Measurements from ENCODE around the gene MPPE1. TPM values are rescaled to one million over a fixed set of nuclear protein-coding genes. Genes with fewer than 3 reads are reported as not detected.

MPPE1 gene
- total and polyA plus RNA-seq, 9 of the 15 experiments (the other 6 are each of a cell fraction or from before 2014, with no cell fraction given) = 10.7 to 19.5 (median 13.3) TPM

DNA sequence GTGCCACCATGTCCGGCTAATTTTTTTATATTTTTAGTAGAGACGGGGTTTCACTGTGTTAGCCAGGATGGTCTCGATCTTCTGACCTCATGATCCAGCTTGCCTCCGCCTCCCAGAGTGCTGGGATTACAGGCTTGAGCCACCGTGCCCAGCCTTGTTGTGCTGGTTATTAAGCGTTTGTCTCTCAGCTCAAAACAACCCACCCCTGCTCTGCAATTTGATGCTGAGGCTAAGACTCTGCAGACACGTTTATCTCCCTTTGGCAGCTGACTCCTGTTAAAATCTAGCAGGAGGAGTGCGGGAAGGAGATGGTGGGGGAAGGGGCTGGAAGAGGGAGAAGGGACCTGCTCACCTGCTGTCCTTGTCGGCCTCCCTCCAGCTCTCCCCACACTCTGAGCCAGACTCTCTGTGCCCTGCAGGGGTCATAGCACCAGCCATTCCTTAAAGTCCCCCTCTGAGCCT lies 43.3 kb upstream of the MPPE1 start (continued):
- TF ChIP-seq, protein P1, sequence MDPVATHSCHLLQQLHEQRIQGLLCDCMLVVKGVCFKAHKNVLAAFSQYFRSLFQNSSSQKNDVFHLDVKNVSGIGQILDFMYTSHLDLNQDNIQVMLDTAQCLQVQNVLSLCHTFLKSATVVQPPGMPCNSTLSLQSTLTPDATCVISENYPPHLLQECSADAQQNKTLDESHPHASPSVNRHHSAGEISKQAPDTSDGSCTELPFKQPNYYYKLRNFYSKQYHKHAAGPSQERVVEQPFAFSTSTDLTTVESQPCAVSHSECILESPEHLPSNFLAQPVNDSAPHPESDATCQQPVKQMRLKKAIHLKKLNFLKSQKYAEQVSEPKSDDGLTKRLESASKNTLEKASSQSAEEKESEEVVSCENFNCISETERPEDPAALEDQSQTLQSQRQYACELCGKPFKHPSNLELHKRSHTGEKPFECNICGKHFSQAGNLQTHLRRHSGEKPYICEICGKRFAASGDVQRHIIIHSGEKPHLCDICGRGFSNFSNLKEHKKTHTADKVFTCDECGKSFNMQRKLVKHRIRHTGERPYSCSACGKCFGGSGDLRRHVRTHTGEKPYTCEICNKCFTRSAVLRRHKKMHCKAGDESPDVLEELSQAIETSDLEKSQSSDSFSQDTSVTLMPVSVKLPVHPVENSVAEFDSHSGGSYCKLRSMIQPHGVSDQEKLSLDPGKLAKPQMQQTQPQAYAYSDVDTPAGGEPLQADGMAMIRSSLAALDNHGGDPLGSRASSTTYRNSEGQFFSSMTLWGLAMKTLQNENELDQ (CRISPR knock-in tag; IDR thresholded peaks at IDR 0.05; ENCODE audit: borderline replicate concordance) = no peak
- TF ChIP-seq, protein P2, sequence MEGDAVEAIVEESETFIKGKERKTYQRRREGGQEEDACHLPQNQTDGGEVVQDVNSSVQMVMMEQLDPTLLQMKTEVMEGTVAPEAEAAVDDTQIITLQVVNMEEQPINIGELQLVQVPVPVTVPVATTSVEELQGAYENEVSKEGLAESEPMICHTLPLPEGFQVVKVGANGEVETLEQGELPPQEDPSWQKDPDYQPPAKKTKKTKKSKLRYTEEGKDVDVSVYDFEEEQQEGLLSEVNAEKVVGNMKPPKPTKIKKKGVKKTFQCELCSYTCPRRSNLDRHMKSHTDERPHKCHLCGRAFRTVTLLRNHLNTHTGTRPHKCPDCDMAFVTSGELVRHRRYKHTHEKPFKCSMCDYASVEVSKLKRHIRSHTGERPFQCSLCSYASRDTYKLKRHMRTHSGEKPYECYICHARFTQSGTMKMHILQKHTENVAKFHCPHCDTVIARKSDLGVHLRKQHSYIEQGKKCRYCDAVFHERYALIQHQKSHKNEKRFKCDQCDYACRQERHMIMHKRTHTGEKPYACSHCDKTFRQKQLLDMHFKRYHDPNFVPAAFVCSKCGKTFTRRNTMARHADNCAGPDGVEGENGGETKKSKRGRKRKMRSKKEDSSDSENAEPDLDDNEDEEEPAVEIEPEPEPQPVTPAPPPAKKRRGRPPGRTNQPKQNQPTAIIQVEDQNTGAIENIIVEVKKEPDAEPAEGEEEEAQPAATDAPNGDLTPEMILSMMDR (IDR thresholded peaks at IDR 0.05 in 2 of 3, conservative IDR thresholded peaks at IDR 0.05 in 1 of 3; ENCODE audit: insufficient read depth in 2 of 3, low read depth in 1 of 3, low read length in 3 of 3) = no peak
- TF ChIP-seq, protein P3, sequence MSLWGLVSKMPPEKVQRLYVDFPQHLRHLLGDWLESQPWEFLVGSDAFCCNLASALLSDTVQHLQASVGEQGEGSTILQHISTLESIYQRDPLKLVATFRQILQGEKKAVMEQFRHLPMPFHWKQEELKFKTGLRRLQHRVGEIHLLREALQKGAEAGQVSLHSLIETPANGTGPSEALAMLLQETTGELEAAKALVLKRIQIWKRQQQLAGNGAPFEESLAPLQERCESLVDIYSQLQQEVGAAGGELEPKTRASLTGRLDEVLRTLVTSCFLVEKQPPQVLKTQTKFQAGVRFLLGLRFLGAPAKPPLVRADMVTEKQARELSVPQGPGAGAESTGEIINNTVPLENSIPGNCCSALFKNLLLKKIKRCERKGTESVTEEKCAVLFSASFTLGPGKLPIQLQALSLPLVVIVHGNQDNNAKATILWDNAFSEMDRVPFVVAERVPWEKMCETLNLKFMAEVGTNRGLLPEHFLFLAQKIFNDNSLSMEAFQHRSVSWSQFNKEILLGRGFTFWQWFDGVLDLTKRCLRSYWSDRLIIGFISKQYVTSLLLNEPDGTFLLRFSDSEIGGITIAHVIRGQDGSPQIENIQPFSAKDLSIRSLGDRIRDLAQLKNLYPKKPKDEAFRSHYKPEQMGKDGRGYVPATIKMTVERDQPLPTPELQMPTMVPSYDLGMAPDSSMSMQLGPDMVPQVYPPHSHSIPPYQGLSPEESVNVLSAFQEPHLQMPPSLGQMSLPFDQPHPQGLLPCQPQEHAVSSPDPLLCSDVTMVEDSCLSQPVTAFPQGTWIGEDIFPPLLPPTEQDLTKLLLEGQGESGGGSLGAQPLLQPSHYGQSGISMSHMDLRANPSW (CRISPR knock-in tag; IDR thresholded peaks at IDR 0.05) = no peak
- TF ChIP-seq, protein P4, sequence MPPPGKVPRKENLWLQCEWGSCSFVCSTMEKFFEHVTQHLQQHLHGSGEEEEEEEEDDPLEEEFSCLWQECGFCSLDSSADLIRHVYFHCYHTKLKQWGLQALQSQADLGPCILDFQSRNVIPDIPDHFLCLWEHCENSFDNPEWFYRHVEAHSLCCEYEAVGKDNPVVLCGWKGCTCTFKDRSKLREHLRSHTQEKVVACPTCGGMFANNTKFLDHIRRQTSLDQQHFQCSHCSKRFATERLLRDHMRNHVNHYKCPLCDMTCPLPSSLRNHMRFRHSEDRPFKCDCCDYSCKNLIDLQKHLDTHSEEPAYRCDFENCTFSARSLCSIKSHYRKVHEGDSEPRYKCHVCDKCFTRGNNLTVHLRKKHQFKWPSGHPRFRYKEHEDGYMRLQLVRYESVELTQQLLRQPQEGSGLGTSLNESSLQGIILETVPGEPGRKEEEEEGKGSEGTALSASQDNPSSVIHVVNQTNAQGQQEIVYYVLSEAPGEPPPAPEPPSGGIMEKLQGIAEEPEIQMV (tag; conservative IDR thresholded peaks at IDR 0.05; ENCODE audit: low read depth) = no peak
- TF ChIP-seq PHF21A (IDR thresholded peaks at IDR 0.05; ENCODE audit: borderline replicate concordance, low read depth) = no peak
- TF ChIP-seq, protein P5, sequence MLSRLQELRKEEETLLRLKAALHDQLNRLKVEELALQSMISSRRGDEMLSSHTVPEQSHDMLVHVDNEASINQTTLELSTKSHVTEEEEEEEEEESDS (CRISPR knock-in tag; IDR thresholded peaks at IDR 0.05) = no peak
- TF ChIP-seq, protein P6, sequence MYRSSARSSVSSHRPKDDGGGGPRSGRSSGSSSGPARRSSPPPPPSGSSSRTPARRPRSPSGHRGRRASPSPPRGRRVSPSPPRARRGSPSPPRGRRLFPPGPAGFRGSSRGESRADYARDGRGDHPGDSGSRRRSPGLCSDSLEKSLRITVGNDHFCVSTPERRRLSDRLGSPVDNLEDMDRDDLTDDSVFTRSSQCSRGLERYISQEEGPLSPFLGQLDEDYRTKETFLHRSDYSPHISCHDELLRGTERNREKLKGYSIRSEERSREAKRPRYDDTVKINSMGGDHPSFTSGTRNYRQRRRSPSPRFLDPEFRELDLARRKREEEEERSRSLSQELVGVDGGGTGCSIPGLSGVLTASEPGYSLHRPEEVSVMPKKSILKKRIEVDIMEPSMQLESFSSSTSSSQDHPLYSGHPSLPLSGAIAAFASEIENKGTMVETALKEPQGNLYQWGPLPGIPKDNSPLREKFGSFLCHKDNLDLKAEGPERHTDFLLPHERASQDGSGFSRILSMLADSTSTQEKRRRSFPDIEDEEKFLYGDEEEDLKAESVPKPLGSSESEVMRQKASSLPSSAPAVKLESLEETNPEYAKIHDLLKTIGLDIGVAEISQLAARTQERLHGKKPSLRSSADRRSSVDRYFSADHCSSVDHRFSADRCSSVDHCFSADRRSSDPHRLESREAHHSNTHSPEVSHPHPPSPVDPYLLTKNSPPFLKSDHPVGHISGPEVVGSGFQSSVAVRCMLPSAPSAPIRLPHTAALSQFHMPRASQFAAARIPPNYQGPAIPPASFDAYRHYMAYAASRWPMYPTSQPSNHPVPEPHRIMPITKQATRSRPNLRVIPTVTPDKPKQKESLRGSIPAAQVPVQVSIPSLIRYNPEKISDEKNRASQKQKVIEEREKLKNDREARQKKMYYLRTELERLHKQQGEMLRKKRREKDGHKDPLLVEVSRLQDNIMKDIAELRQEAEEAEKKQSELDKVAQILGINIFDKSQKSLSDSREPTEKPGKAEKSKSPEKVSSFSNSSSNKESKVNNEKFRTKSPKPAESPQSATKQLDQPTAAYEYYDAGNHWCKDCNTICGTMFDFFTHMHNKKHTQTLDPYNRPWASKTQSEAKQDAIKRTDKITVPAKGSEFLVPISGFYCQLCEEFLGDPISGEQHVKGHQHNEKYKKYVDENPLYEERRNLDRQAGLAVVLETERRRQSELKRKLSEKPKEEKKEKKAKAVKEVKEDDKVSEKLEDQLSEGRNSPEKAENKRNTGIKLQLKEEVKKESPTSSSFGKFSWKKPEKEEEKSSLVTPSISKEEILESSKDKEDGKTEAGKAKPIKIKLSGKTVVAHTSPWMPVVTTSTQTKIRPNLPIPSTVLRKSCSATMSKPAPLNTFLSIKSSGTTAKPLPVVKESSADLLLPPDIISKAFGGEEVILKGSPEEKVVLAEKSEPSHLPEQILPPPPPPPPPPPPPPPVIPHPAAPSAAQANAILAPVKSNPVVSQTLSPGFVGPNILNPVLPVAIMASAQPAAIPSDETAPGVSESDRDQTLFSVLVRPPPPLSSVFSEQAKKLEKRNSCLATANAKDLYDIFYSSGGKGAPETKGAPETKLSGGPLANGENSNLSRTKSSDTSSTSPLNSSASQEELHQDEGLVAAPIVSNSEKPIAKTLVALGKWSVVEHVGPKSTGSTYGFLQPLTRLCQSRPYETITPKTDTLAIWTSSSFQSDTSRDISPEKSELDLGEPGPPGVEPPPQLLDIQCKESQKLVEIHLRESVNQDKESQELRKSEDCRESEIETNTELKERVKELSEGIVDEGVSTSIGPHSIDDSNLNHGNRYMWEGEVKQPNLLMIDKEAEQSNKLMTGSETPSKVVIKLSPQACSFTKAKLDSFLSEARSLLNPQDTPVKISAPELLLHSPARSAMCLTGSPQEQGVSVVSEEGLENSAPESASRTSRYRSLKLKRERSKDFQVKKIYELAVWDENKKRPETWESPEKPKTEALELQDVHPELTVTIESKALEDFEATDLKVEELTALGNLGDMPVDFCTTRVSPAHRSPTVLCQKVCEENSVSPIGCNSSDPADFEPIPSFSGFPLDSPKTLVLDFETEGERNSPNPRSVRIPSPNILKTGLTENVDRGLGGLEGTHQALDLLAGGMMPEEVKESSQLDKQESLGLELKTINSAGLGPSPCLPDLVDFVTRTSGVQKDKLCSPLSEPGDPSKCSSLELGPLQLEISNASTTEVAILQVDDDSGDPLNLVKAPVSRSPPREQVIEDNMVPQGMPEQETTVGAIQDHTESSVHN (IDR thresholded peaks at IDR 0.05; ENCODE audit: borderline replicate concordance in 1 of 2, low read depth in 1 of 2) = 0 out of 4 replicates have a peak, but pooled peaks of 1 of the 2 experiments have one; percentile 29
- no peak for TF ChIP-seq ZNF583 (CRISPR knock-in tag; IDR thresholded peaks at IDR 0.05)
- peak; percentile 96 for TF ChIP-seq TBP (optimal IDR thresholded peaks at IDR 0.05; ENCODE audit: low read depth, low read length)
